Heart left ventricle (tissue), 13 donors: ENCODE data around the gene CLCN6.

ENCODE experiments used
- POLR2A ChIP-seq, 2 donors: fragments of 450-650 bp; IDR thresholded peaks; one replicate each; pipeline ENCODE4 v1.6.1; 2017; ENCODE audit warnings: antibody characterized with exemption in 2 of 2, mild to moderate bottlenecking in 2 of 2, moderate library complexity in 2 of 2
- TF ChIP-seq, protein P1 (sequence below), 12 donors: fragments of 200-600 bp; sonication (generic) in 4 of 12; IDR thresholded peaks; one replicate each; pipeline versions ENCODE4 v1.5.0 to v1.8.0; 2018 to 2022; ENCODE audit warnings: antibody characterized with exemption in 12 of 12, mild to moderate bottlenecking in 5 of 12
- donor health status: ischemic (EF 13 %, LVEDD 7.1; RV severe dilation, severe dysfunction).
- donor health status: DM: no; HTN: yes; CAD: no.
- donor health status: DM: no; HTN: no; CAD: no.
- donor health status: ischemic (EF 25% LVEDD 6.9; RV normal size, moderate dysfunction).
- donor health status: ischemic (EF 25% LVEDD 5.7; RV mildly dilated, moderate dysfunction).
- donor health status: ischemic (EF 35%, LVEDD 5.7; RV mildly dilated, moderate dysfunction).
- donor health status: nonischemic (EF 11% LVEDD 7.7; RV severe dilation, severe dysfunction).
- donor health status: DM: yes; HTN: yes; CAD: no.
- donor health status: PGD.
- donor health status: ischemic (EF 29% LVEDD 5.4; RV normal size, mild dysfunction).
- donor health status: nonischemic (EF 23%, LVEDD 6.1; RV moderate dilation, normal function).

DNA sequence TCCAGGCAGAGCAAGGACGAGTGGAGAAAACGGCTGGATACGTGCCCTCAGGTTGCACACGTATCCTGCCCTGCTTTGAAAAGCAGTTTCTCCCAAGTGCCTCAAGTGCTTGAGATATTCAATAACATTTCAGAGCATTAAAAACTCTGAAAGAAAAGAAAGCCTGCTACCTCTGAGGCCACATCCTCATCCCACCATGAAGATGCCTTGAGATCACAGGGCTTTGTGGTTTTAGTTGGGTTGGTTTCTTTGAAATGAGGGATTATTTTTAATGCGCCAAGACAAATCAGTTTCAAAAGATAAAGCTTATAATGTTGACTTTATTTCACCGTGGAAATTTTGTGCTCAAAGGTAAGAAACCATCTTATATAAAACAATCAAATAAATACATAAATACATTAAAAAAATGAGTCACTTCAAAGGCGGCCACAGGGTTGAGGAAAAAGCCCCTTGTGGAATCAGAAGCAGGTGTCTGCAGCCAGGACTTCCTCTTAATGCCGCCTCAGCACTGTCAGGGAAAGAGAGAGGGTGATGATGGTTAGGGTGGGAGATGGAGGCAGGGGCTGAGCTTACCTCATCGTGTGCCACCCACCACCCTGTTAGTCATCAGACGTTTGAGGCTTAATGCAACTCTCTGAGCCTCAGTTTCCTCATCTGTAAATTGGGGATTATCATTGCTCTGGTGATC lies 51.3 kb downstream of the CLCN6 start:
- TF ChIP-seq, protein P1, sequence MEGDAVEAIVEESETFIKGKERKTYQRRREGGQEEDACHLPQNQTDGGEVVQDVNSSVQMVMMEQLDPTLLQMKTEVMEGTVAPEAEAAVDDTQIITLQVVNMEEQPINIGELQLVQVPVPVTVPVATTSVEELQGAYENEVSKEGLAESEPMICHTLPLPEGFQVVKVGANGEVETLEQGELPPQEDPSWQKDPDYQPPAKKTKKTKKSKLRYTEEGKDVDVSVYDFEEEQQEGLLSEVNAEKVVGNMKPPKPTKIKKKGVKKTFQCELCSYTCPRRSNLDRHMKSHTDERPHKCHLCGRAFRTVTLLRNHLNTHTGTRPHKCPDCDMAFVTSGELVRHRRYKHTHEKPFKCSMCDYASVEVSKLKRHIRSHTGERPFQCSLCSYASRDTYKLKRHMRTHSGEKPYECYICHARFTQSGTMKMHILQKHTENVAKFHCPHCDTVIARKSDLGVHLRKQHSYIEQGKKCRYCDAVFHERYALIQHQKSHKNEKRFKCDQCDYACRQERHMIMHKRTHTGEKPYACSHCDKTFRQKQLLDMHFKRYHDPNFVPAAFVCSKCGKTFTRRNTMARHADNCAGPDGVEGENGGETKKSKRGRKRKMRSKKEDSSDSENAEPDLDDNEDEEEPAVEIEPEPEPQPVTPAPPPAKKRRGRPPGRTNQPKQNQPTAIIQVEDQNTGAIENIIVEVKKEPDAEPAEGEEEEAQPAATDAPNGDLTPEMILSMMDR (IDR thresholded peaks at IDR 0.05), result no peak
- no peak for TF ChIP-seq POLR2A (IDR thresholded peaks at IDR 0.05)
